HL-60 (cell line): ENCODE results near the gene CBR4.

Experiments
- DNase-seq, 2 experiments: peaks; one replicate each; pipeline ENCODE4 v3.0.0-alpha.2; 2010 to 2020; ENCODE audit warnings: low read depth in 1 of 2, low spot score in 1 of 2
- H3K27ac ChIP-seq: fragments of 250-450 bp; sonication (Bioruptor Pico); replicated peaks from 2 replicates; pipeline ENCODE4 v1.5.1; 2020; ENCODE audit warnings: mild to moderate bottlenecking, moderate library complexity
- H3K27me3 ChIP-seq: fragments of 250-450 bp; sonication (Bioruptor Pico); 2 replicates; pipeline ENCODE4 v1.5.1; 2021; ENCODE audit warnings: mild to moderate bottlenecking, moderate library complexity; ENCODE audit not compliant: insufficient read depth, poor library complexity, severe bottlenecking
- H3K4me3 ChIP-seq: replicated peaks from 2 replicates; pipeline ENCODE4 v1.5.1; 2011; ENCODE audit warnings: mild to moderate bottlenecking, control low read depth, low read length; ENCODE audit not compliant: insufficient read depth
- CTCF ChIP-seq: IDR thresholded peaks from one replicate; pipeline ENCODE4 v1.5.1; 2011; ENCODE audit warnings: low read length, control low read depth, inconsistent platforms; ENCODE audit not compliant: insufficient read depth
- GABPA ChIP-seq: IDR thresholded peaks from 2 replicates; pipeline ENCODE4 v1.6.1; 2012; ENCODE audit warnings: low read depth
- POLR2AphosphoS5 ChIP-seq: IDR thresholded peaks from 2 replicates; pipeline ENCODE4 v1.6.1; 2012; ENCODE audit warnings: low read depth
- REST ChIP-seq: IDR thresholded peaks from 2 replicates; pipeline ENCODE4 v1.6.1; 2012; ENCODE audit warnings: low read depth; ENCODE audit not compliant: insufficient replicate concordance
- SPI1 ChIP-seq: IDR thresholded peaks from 2 replicates; pipeline ENCODE4 v1.6.1; 2012; ENCODE audit warnings: low read depth, mild to moderate bottlenecking, borderline replicate concordance

Gene CBR4

GRCh38 chr4:169050284-169050683, 40.2 kb upstream of the CBR4 start:
- no peak for DNase-seq
- TF ChIP-seq CTCF, result no peak
- no peak for TF ChIP-seq REST
- TF ChIP-seq GABPA, result no peak
- no peak for TF ChIP-seq POLR2AphosphoS5
- no peak for TF ChIP-seq SPI1
- Histone ChIP-seq H3K4me3 (no peak overlapping the region), H3K27ac (no peak overlapping the region), H3K27me3 (no peaks in the 10 kb centered on the region)

- H3K4me3 ChIP-seq, result no peak overlapping the region
- H3K27me3 ChIP-seq, result no peaks in the 10 kb centered on the region
- H3K27ac ChIP-seq, result no peak overlapping the region
- TF ChIP-seq POLR2AphosphoS5 (no peak), REST (no peak), GABPA (no peak), SPI1 (no peak), CTCF (no peak)
- no peak for DNase-seq
These were observed 38.9 kb upstream of the CBR4 start for GRCh38 chr4:169048868-169049414.

- no peak for DNase-seq
- Histone ChIP-seq H3K27ac (no peak overlapping the region), H3K4me3 (no peak overlapping the region), H3K27me3 (no peaks in the 10 kb centered on the region)
- TF ChIP-seq CTCF (no peak), SPI1 (no peak), POLR2AphosphoS5 (no peak)
These were observed 37.9 kb upstream of the CBR4 start for GRCh38 chr4:169047956-169048355.
